Measurements from ENCODE around the gene OSBPL8.

Gene OSBPL8

GRCh38 chr12:76587428-76588178 is 28.0 kb upstream of the OSBPL8 start:
- no peak for TF ChIP-seq CTCF (IDR thresholded peaks at IDR 0.05; ENCODE audit: insufficient read depth, missing control alignments)
- DNase-seq (ENCODE audit: insufficient read length, low spot score) (no peak), FAIRE-seq (no peak)

- FAIRE-seq (peak; percentile 61), DNase-seq (ENCODE audit: insufficient read length, low spot score) (no peak)
- peak; percentile 62 for TF ChIP-seq CTCF (IDR thresholded peaks at IDR 0.05; ENCODE audit: insufficient read depth, missing control alignments)
These were observed 27.3 kb upstream of the OSBPL8 start for GRCh38 chr12:76586764-76587395.

GRCh38 chr12:76583301-76583700 is 23.7 kb upstream of the OSBPL8 start:
- TF ChIP-seq CTCF (IDR thresholded peaks at IDR 0.05; ENCODE audit: insufficient read depth, missing control alignments), result no peak
- no peak for FAIRE-seq
- DNase-seq (ENCODE audit: insufficient read length, low spot score), result no peak

GRCh38 chr12:76573840-76574373 is 14.3 kb upstream of the OSBPL8 start:
- FAIRE-seq (no peak), DNase-seq (ENCODE audit: insufficient read length, low spot score) (no peak)
- no peak for TF ChIP-seq CTCF (IDR thresholded peaks at IDR 0.05; ENCODE audit: insufficient read depth, missing control alignments)

- DNase-seq (ENCODE audit: insufficient read length, low spot score) (no peak), FAIRE-seq (no peak)
- TF ChIP-seq CTCF (IDR thresholded peaks at IDR 0.05; ENCODE audit: insufficient read depth, missing control alignments), result no peak
These were observed 11.7 kb upstream of the OSBPL8 start for GRCh38 chr12:76571256-76571655.

- TF ChIP-seq CTCF (IDR thresholded peaks at IDR 0.05; ENCODE audit: insufficient read depth, missing control alignments), result no peak
- peak; percentile 69 for FAIRE-seq
These were observed 10.4 kb upstream of the OSBPL8 start for GRCh38 chr12:76569685-76570604.

More at GRCh38 chr12:76569685-76570604, 10.4 kb upstream of the OSBPL8 start:
- DNase-seq (ENCODE audit: insufficient read length, low spot score), result no peak
